OCI-LY7 (cell line): ENCODE data around the gene SLC45A1. TPM values are rescaled to one million over a fixed set of nuclear protein-coding genes. Genes with fewer than 3 reads are reported as not detected.

Experiments
- BruUV-seq: library from RNA; stranded (reverse); fragments of 400-500 nt; replicated peaks from 2 replicates; lab custom pipeline; 2021; lab: Mats Ljungman, UMichigan
- CTCF ChIA-PET: fragments of 300-600 bp; sonication (Branson Sonifier 250); formaldehyde crosslinking; loops from one replicate; lab custom pipeline; 2022; ENCODE audit warnings: antibody characterized with exemption; ENCODE audit not compliant: unreplicated experiment; lab: Charles Lee
- POLR2A ChIA-PET: fragments of 300-600 bp; sonication (Branson Sonifier 250); formaldehyde crosslinking; loops from one replicate; lab custom pipeline; 2022; ENCODE audit warnings: antibody characterized with exemption; lab: Charles Lee
- DNase-seq: peaks from one replicate; pipeline ENCODE4 v3.0.0-alpha.2; 2015; ENCODE audit warnings: low spot score
- H2AFZ ChIP-seq: fragments of 200-600 bp; sonication (generic), shearing (Covaris generic); 2 replicates; pipeline ENCODE4 v1.6.1; 2014; ENCODE audit warnings: mild to moderate bottlenecking, antibody characterized with exemption, low read length, moderate library complexity
- H3K27ac ChIP-seq: fragments of 200-600 bp; sonication (generic); 2 replicates; pipeline ENCODE4 v1.5.1; 2014; ENCODE audit warnings: mixed run types, low read depth, mild to moderate bottlenecking, moderate library complexity, low read length, inconsistent platforms; ENCODE audit not compliant: poor library complexity, severe bottlenecking
- H3K36me3 ChIP-seq: fragments of 200-600 bp; sonication (generic); 2 replicates; pipeline ENCODE4 v1.6.1; 2014; ENCODE audit warnings: mild to moderate bottlenecking, antibody characterized with exemption, low read length, moderate library complexity, mixed read lengths; ENCODE audit not compliant: insufficient read depth
- H3K4me1 ChIP-seq: fragments of 200-600 bp; sonication (generic); 2 replicates; pipeline ENCODE4 v1.5.1; 2014; ENCODE audit warnings: mild to moderate bottlenecking, low read length; ENCODE audit not compliant: insufficient read depth, poor library complexity, severe bottlenecking
- H3K4me2 ChIP-seq: fragments of 200-600 bp; sonication (generic); 2 replicates; pipeline ENCODE4 v1.6.1; 2014; ENCODE audit warnings: mild to moderate bottlenecking, low read length
- H3K4me3 ChIP-seq: fragments of 200-600 bp; sonication (generic); 2 replicates; pipeline ENCODE4 v1.5.1; 2014; ENCODE audit warnings: mild to moderate bottlenecking, low read depth, low read length; ENCODE audit not compliant: poor library complexity, severe bottlenecking
- H3K79me2 ChIP-seq: fragments of 200-600 bp; sonication (generic); 2 replicates; pipeline ENCODE4 v1.6.1; 2016; ENCODE audit warnings: low read depth, mild to moderate bottlenecking, low read length, moderate library complexity, mixed read lengths; ENCODE audit not compliant: insufficient read depth
- H3K9me2 ChIP-seq: fragments of 200-600 bp; sonication (generic); 2 replicates; pipeline ENCODE4 v1.6.1; 2016; ENCODE audit warnings: mild to moderate bottlenecking, low read length, mixed read lengths; ENCODE audit not compliant: insufficient read depth
- H3K9me3 ChIP-seq: fragments of 200-600 bp; sonication (generic); 2 replicates; pipeline ENCODE4 v1.6.1; 2014; ENCODE audit warnings: mild to moderate bottlenecking, mixed run types, low read length, mixed read lengths
- H4K20me1 ChIP-seq: fragments of 200-600 bp; sonication (generic); 2 replicates; pipeline ENCODE4 v1.6.1; 2014; ENCODE audit warnings: mild to moderate bottlenecking, antibody characterized with exemption, low read length, moderate library complexity, mixed read lengths; ENCODE audit not compliant: insufficient read depth
- CTCF ChIP-seq: fragments of 200-600 bp; sonication (generic); conservative IDR thresholded peaks from 2 replicates; pipeline ENCODE4 v1.5.1; 2014; ENCODE audit warnings: mild to moderate bottlenecking, antibody characterized with exemption, low read length, moderate library complexity, mixed read lengths
- EZH2phosphoT487 ChIP-seq: fragments of 200-600 bp; sonication (generic); IDR thresholded peaks from 2 replicates; pipeline ENCODE4 v1.6.1; 2018; ENCODE audit warnings: low read depth, borderline replicate concordance, mild to moderate bottlenecking, mixed run types, antibody characterized with exemption, low read length, moderate library complexity, mixed read lengths
- intact Hi-C: fragments of 100-400 bp; cut with micrococcal nuclease; formaldehyde crosslinking; loops from one replicate; pipeline ENCODE4 v1.10.0; 2022; ENCODE audit not compliant: unreplicated experiment
- total RNA-seq, 2 experiments: library from RNA; depleted of rRNA in 1 of 2; stranded (reverse); fragments of >200 nt in 1 of 2; shearing (Covaris generic) in 1 of 2; gene quantifications; 2 replicates each; pipeline ENCODE4 v1.2.3, GENCODE V29; 2014 to 2022

Gene SLC45A1
- total RNA-seq, 2 experiments from 2014 or later, result not detected

DNA sequence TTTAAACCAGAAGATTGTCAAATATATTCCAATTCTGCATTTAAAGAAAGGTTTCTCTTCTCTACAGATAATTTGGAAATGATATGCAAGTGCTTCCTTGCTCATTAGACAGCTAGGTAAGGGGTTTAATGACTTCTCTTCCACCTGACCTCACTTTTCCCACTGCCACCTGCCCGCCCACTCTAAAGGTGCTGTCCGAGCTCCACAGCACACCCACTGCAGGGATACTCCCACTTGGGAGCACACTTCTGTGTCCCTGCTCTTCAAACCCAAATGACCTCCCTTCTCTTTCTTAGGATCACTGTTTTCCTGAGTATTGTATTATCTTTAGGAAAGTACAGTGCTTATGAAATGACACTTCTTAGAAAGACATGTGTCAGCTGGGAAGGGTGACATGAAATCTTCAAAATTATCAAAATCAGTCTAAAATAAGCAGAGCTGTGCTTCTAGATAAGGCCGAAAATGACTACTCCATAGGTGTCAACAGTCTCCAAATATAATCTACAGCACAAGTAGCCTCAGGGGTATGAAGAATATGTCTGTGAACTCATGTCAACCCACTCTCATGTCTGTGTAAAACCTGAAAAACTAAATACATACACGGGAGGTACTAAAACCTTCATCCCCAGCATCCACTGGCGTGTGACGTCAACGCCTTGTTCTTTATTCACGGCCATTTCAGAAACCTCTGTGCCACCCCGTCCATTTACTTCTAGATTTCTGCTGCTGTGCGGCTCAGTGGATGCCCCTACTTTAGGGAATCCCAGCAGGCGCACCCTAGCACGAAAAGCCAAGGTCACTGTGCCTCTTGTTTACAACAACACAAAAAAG is 71.0 kb downstream of the SLC45A1 start:
- Histone ChIP-seq H3K36me3 (peaks cover 95% of the 10 kb centered on the region), H3K9me2 (no peaks in the 10 kb centered on the region), H3K9me3 (no peaks in the 10 kb centered on the region), H3K4me3 (no peak overlapping the region), H2AFZ (no peak overlapping the region), H3K79me2 (peaks cover 98% of the 10 kb centered on the region), H3K27ac (no peak overlapping the region), H4K20me1 (peaks cover 50% of the 10 kb centered on the region), H3K4me2 (no peak overlapping the region), H3K4me1 (peaks cover 24% of the 10 kb centered on the region)
- intact Hi-C loops, result no loop called here
- BruUV-seq, result no TSS peak
- CTCF ChIA-PET, result no interaction called here
- DNase-seq, result no peak
- TF ChIP-seq CTCF (no peak), EZH2phosphoT487 (no peak)
- POLR2A ChIA-PET, result no interaction called here

GRCh38 chr1:8389958-8390535 is 72.1 kb downstream of the SLC45A1 start:
- Histone ChIP-seq H4K20me1 (peaks cover 49% of the 10 kb centered on the region), H3K4me2 (no peak overlapping the region), H3K9me3 (no peaks in the 10 kb centered on the region), H3K9me2 (no peaks in the 10 kb centered on the region), H3K4me3 (no peak overlapping the region), H3K27ac (no peak overlapping the region), H3K36me3 (peaks cover 95% of the 10 kb centered on the region), H3K79me2 (peaks cover 98% of the 10 kb centered on the region), H2AFZ (no peak overlapping the region), H3K4me1 (peaks cover 23% of the 10 kb centered on the region)
- ChIA-PET CTCF (no interaction called here), POLR2A (no interaction called here)
- intact Hi-C loops, result no loop called here
- TF ChIP-seq EZH2phosphoT487 (no peak), CTCF (no peak)
- no peak for DNase-seq
- BruUV-seq, result no TSS peak

DNA sequence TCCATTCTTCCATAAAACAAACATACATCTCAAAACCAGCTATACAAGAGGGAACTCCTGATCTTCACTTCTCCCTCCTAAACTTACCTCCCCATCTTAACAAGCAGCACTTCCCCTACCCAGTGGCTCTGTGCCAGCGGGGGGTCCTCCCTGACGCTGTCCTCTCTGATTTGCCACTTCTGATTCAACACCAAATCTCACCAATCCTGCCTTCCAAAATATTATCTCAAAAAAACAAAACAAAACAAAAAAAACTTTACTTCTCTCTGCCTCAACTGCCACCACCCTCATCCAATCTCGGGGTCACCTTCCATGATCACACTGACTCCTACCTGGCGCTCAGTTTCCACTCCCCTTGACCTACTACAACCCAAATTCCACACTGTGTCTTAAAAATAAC is 72.8 kb downstream of the SLC45A1 start:
- H3K4me2 ChIP-seq, result no peak overlapping the region
- no peaks in the 10 kb centered on the region for H3K9me3 ChIP-seq
- H3K79me2 ChIP-seq, result peaks cover 98% of the 10 kb centered on the region
- DNase-seq, result no peak
- no peak for TF ChIP-seq EZH2phosphoT487
- no peak for TF ChIP-seq CTCF
- H3K27ac ChIP-seq, result peak overlapping the region; percentile 11
- H3K4me1 ChIP-seq, result peaks cover 30% of the 10 kb centered on the region
- peaks cover 47% of the 10 kb centered on the region for H4K20me1 ChIP-seq
- CTCF ChIA-PET, result no interaction called here
- POLR2A ChIA-PET, result interaction anchor here (0.7 kb wide), 1 partner anchor 13 kb away, joined by 3 read pairs; no protein-coding TSS in a partner anchor
- no peak overlapping the region for H3K4me3 ChIP-seq
- no TSS peak for BruUV-seq
- intact Hi-C loops, result no loop called here
- no peak overlapping the region for H2AFZ ChIP-seq
- no peaks in the 10 kb centered on the region for H3K9me2 ChIP-seq
- H3K36me3 ChIP-seq, result peaks cover 96% of the 10 kb centered on the region
